Esophagus mucosa (tissue), 1 donor: Measurements from ENCODE around the gene ARHGAP4. TPM values are rescaled to one million over a fixed set of nuclear protein-coding genes. Genes with fewer than 3 reads are reported as not detected.

Experiments
- ATAC-seq: fragments of 200-7000 bp; cut with Tn5 transposase; one replicate; pipeline ENCODE4 v1.9.1; 2020
- total RNA-seq: library from RNA; stranded (reverse); gene quantifications from one replicate; pipeline ENCODE4 v1.2.4, GENCODE V29; 2023
- donor health status: DM: yes; HTN: yes; CAD: no.

The ARHGAP4 gene
- total RNA-seq, 1 donor from 2014 or later = 7.5 TPM

DNA sequence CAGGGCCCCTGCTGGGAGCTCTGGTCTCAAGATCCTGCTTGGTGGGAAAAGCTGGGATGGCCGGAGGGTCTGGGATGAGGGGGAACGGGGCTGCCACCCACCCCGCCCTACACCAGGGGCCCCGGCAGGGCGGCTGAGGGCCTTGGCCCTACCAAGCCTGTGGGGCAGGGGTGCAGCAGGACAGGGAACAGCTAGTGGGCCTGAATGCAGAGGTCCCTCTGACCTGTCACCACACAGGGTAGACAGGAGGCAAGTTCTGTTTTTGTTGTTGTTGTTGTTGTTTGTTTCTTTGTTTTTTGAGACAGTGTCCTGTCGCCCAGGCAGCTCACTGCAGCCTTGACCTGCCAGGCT lies 18.7 kb upstream of the ARHGAP4 start:
- ATAC-seq = no peak

DNA sequence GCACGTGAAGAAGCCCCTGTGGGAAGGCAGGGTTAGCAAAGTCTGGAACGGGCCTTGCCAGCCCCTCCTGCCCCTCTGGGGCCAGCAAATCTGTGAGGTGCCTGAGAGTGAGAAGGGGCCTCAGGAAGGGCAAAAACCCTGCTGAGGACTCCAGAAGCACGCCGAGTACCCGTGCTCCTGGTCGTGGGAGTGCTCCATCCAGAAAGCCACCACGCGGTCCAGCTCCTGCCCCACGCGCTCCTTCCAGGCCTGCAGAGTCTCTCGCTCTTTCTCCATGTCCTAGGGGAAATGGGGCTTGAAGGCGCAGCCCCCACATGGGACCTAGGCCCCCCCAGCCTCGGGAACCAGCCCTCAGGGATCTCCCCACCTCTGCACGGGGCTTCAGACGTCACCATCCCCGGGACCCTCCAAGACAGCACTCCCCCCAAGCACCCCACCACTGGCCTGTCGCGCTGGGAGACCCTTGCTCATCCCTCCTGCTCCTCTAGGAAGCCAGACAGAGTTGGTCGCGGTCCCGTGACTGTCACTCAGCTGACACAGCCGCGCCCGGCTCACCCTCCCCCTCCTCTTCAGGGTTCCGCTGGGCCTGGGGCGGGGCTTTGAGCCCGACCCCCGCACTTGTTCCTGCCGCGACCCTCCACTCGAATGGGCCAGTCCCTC lies 18.2 kb upstream of the ARHGAP4 start, which contains the start of gene RENBP:
TSS of gene RENBP (minus strand) at position 504 of the 660 bp plus-strand sequence. CDS start at position 471, 33 bp downstream.
- no peak for ATAC-seq

DNA sequence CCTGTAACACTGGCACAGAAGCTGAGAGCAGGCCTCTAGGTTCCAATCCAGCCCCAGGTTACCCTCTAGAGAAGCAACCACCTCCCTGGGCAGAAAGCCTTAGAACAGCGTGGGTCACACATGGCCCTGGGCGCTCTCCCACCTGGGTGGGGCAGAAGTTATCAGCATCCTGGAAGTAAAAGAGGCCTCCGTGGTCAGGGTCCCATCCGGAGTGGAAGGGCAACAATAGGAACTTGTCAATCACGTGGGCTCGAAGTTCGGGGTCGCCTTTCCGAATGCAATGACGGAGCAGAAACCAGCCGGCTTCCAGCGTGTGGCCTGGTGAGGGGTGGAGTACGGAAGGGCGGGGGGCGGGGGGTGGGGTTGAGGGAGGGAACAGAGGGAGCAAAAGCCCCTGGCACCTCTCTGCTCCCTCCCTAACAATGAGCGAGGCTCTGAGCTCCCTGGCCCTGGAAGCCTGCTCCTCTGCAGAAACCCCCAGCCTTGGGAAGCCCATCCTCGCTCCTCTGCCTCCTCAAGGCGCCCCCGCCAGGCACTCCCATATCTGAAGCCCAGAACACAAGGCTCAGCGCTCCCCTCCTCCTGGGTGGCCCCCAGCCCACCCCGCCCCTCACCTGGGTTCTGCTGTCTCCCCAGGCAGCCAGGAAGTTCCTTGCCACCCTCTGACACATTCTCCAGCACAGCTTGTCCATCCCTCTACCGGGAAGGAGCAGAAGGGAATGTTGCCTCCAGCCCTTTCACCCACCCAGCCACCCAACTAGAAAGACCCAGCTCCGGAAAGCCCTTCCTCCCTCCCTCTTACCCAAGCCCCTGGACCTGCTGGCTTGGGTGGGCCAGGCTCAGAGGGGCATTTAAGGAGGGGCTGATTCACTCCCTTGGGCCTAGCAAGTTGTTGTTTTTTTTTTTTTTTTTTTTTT lies 15.5 kb upstream of the ARHGAP4 start:
- ATAC-seq = no peak

DNA sequence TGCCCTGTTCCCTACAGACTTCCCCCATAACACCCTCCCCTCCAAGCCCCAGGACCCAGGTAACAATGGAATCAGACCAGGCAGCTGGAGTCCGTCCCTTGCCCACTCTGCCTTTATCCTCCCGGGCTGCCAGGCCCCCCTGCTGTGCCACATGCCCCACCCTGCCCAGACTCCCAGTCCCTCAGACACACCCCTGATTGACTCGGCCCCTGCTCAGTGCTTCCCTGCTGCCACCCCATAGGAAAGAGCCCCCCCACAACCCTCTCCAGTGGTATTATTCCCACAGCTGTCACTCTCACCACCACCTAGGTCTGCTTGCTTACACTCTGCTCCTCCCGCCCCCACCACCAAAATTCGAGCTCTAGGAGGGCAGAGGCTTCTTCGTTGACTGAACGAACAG lies 13.5 kb upstream of the ARHGAP4 start:
- no peak for ATAC-seq

GRCh38 chrX:153938226-153938786 lies 12.2 kb upstream of the ARHGAP4 start:
- ATAC-seq = no peak

DNA sequence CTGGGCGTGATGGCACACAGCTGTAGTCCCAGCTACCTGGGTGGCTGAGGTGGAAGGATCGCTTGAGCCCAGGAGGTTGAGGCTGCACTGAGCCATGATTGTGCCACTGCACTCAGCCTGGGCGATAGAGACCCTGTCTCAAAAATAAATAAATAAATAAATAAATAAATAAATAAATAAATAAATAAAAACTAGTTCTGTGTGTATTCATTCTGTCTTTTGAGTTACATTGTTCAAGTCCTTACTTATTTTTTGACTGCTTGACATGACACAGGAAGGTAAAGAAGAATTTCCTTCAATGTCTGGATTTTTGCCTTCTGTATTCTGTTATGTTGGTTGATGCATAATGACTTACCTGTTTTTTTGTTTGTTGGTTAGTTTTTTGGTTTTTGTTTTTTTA lies 11.0 kb upstream of the ARHGAP4 start:
- ATAC-seq = no peak

DNA sequence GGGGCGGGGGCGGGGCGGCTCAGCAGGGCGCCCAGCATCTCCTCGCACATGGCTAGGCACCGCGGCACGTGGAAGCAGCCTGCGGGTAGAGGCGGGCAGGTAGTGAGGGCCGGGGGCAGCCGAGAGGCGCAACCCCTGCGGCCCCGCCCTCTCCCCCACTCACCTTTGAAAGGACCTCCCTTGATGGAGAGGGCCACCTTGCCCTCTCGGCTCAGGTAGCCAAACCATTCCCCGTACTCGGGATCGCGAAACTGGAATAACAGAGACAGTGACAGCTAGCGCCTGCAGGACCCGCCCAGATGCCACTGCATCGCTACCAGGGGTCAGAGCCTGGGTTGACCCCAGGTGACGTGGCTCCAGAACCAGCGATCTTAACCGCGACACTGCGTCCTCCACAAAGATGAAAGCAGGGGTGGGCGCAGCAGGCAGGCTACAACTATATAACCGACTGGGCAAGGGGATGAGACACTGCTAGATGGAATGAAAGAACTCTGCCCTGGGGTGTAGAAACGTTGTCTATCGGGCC lies 9.3 kb upstream of the ARHGAP4 start:
- no peak for ATAC-seq

DNA sequence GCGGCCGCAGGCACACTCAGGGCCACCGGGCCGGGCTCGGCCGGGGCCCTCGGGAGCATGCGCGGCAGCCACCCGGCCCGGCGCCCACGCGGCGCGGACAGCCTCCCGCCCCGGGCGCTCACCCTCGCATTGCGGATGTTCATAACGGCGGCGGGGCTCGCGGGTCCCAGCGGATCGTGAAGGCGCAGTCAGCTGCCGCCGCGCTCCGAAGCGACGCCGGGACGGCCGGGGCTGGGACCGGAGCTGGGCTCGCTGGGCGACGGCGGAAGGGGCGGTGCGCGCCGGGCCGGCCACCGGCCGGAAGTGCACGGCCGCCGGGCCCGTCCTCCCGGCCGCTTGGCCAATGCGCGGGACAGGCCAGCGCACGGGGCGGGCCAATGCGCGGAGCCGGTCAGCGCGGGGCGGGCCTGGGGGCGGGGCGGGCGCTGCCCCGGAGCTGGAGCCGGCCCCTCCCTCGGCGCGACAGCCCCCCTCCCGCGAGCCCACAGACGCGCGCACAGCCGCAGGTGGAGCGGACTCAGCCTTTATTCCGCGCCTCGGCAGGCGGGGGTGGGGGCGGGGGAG lies 8.8 kb upstream of the ARHGAP4 start, which contains the start of gene NAA10:
TSS of gene NAA10 (minus strand) at position 276 of the 564 bp plus-strand sequence. CDS start at position 143, 133 bp downstream.
- ATAC-seq = peak; percentile 94

DNA sequence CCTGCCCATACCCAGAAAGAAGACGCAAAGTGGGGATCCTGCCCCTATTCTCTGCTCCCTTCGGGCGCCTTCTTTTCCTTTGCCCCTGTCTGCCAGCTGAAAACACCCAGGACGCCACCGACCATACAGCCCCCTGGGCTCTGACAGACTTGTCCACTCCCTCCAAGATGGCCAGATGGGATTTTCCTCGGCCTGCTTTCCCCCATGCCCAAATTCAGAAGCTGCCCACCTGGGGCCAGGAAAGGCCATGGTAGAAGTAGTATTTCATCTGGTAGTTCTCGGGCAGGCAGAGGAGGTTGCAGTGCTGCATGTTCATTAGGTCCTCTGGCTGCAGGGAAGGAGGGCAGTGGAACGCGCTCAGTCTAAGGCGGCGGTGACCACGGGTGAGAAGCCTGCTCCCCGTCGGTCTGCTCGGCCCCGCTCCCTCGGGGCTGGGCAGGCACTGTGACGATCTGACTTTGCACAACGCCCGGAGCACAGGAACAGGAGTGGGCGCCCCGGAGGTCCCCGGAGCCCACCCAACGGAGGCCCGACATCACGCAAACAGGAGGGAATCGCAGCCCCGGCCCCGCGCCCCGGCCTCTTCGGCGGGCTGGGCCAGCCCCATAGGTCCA lies 8.2 kb upstream of the ARHGAP4 start:
- peak; percentile 3 for ATAC-seq

GRCh38 chrX:153933748-153934147 lies 7.7 kb upstream of the ARHGAP4 start:
- ATAC-seq = no peak

DNA sequence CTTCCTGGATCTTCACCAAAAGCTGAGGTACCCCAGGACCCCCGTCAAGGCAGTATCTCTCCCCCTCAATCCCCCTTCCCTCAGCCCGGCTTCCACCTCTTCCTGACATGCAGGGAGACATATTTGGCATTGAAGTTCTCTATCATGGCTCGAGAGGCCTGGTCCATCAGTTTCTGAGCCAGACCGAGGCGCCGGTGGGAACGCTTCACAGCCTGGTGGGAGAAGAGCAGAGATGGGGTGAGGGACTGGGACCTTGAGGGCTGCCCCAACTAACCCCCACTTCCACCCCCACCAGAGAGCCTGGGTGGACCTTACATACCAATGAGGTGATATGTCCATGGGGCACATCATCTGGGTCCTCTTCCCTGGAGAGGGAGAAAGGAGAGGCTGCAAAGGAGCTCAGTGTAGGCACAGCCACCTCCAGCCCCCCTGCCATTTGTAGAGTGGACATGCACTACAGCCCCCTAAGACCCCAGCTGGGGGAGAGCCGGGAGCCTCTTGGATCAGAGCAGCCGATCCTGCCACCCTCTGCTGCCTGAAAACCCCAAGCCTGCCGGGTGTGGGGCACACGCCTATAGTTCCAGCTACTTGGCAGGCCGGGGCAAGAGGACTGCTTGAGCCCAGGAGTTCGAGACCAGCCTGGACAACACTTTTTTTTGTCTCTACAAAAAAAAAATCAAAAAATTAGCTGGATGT lies 6.3 kb upstream of the ARHGAP4 start:
- no peak for ATAC-seq

GRCh38 chrX:153931748-153932147 lies 5.7 kb upstream of the ARHGAP4 start:
- ATAC-seq = no peak

DNA sequence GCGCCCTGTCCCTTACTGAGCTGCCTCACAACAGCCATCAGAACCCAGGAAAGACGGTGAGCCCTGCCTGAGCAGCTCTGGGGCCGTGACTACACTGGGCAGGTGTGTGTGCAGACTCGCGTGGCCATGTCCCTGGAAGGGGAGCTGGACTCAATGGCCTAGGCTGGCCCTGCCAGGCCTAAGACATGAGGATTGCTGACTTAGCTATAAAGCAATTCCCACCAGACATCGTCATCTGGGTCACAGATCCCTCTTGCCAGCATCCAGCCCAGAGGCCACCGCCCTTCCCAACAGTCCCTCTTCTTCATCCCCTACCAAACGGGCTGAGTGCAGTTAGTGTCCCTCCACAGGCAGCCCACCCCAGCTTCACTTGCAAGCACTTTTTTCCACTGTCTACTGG lies 5.1 kb upstream of the ARHGAP4 start:
- no peak for ATAC-seq

DNA sequence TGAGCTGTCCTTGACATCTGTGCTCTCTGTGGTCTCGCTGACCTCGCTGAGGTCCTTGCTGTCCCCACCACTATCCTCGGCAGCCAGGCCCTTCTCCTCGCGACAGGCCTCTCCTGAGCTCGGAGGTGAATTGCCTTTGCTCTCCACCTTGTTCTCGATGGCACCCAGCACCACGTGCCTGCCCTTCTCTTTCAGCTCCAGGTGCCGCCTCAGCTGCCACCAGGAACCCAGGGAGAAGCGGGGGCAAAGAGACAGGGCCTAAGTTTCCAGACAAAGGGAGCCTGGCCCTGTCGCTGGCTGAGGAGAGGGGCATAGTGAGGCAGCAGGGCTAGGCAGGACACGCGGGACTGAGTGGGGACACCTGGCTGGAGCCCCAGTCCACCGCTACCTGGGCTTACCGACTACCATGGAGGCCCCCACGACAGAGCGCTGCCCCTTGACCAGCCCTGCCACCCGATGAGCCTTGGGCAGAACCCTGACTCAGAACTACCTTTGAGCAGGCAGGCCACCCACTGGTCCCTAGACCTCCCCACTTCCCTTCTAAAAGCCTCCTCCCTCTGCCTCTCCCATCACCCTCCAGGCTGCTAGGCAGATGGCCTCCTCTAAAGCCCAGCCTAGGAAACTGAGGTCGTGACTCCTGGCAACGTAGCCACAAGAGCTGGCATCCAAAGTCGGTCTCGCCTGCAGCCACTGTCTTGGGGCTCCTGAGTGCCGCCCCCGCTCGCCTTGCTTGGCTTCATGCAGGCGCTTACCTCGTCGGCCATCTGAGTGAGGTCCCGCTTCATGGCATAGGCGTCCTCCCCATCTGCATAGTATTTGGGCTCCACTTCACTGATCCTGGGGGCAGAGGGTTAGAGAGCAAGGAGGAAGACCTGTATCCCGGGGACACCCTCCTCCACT lies 4.2 kb upstream of the ARHGAP4 start:
- ATAC-seq = no peak

GRCh38 chrX:153929576-153929975 lies 3.5 kb upstream of the ARHGAP4 start:
- ATAC-seq = no peak

GRCh38 chrX:153928846-153929245 lies 2.8 kb upstream of the ARHGAP4 start:
- ATAC-seq = no peak

DNA sequence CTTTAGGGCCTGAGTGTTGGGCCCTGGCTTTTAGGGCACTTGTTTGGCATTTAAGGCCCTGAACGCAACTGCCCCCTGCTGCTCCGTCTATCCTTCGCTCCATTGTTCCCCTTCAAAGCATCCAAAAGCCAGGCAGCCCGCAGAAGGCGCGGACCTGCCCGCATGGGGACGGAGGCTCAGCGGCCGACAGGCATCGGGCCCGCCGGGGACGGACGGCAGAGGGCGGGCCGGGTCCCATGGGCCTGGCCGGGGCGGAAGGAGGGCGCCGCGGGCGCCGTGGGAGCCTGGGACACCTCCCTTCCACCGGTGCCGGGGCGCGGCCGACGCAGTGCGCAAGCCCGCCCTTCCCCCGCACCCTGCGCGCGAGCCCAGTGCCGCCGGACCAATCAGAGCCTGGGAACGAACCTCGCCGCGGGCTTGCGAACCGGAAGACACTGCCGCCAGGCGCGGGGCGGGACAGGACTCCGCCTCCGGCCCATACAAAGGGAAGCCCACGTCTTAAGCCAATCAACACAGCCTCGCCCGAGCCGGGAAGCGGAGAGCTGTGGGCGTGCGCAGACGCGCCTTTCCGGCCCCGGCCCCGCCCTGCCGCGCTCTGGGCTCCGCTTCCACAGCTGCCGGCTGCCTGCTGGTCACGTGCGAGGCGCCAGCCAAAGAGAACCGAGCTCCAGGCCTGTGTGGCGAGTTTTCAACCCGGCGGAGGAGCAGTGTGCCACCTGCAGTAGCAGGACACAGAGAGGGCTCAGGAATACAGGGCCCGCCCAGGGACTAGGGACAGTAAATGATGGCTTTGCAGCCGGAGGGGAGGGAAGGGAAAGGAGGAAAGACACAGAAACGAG lies 2.1 kb upstream of the ARHGAP4 start:
- ATAC-seq = peak; percentile 92

DNA sequence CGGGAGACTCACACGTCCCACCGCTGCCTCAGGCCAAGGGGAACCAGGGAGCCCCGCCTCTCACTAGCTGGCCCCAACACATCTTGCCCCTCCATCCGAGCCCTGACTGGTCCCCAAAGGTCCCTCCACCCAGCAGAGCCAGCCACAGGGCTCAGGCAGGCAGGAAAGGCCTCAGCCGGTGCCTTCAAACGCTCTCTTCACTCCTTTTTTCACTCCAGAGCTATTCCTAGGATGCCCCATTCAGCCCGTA lies 1.5 kb upstream of the ARHGAP4 start:
- ATAC-seq = peak; percentile 6

- peak; percentile 17 for ATAC-seq
These were observed 1.0 kb upstream of the ARHGAP4 start for GRCh38 chrX:153926858-153927671.
